Natural killer cell (primary cell): Measurements from ENCODE around the gene ZDHHC18. TPM values are rescaled to one million over a fixed set of nuclear protein-coding genes. Genes with fewer than 3 reads are reported as not detected.

Source experiments
- ATAC-seq, 3 donors: fragments of 150-1000 bp in 2 of 3; fragments of 200-7000 bp in 1 of 3; cut with Tn5 transposase; 1 replicate in 1 of 3; 2 replicates in 2 of 3; pipeline ENCODE4 v1.10.0; 2021; ENCODE audit warnings: mild to moderate bottlenecking in 2 of 3, moderate library complexity in 2 of 3
- DNase-seq, 2 donors: peaks; one replicate each; pipeline versions ENCODE4 v3.0.0 to v3.0.0-alpha.2; 2013 to 2021; ENCODE audit warnings: mixed read lengths in 1 of 2
- H3K27ac ChIP-seq: one replicate; pipeline ENCODE4 v1.5.1; 2013; ENCODE audit warnings: mild to moderate bottlenecking, low read length
- H3K27me3 ChIP-seq: one replicate; pipeline ENCODE4 v1.6.1; 2013; ENCODE audit warnings: low read length; ENCODE audit not compliant: control insufficient read depth, insufficient read depth
- H3K36me3 ChIP-seq: one replicate; pipeline ENCODE4 v1.6.1; 2013; ENCODE audit warnings: low read length; ENCODE audit not compliant: control insufficient read depth, insufficient read depth
- H3K4me1 ChIP-seq: one replicate; pipeline ENCODE4 v1.6.1; 2013; ENCODE audit warnings: low read length; ENCODE audit not compliant: control insufficient read depth, insufficient read depth
- H3K4me3 ChIP-seq: one replicate; pipeline ENCODE4 v1.5.1; 2013; ENCODE audit warnings: low read length
- H3K9me3 ChIP-seq: one replicate; pipeline ENCODE4 v1.6.1; 2013; ENCODE audit warnings: low read length; ENCODE audit not compliant: control insufficient read depth, insufficient read depth
- H3K27ac Mint-ChIP-seq, 2 donors: one replicate each; pipeline ENCODE4 v1.8.0; 2022; ENCODE audit warnings: mild to moderate bottlenecking in 2 of 2, mixed read lengths in 2 of 2, moderate library complexity in 1 of 2
- H3K27me3 Mint-ChIP-seq, 2 donors: one replicate each; pipeline ENCODE4 v1.8.0; 2022; ENCODE audit warnings: low read depth in 2 of 2, mixed read lengths in 2 of 2
- H3K36me3 Mint-ChIP-seq: one replicate; pipeline ENCODE4 v1.8.0; 2022; ENCODE audit warnings: mixed read lengths
- H3K4me1 Mint-ChIP-seq, 2 donors: one replicate each; pipeline ENCODE4 v1.8.0; 2022; ENCODE audit warnings: mixed read lengths in 2 of 2
- H3K4me3 Mint-ChIP-seq: one replicate; pipeline ENCODE4 v1.8.0; 2022; ENCODE audit warnings: mild to moderate bottlenecking, moderate library complexity, mixed read lengths
- H3K9me3 Mint-ChIP-seq, 2 donors: one replicate each; pipeline ENCODE4 v1.8.0; 2022; ENCODE audit warnings: mixed read lengths in 2 of 2
- WGBS: methylation state at CpG from one replicate; pipeline ENCODE4 v1.1.7; 2013; ENCODE audit warnings: missing lambda C conversion rate; ENCODE audit not compliant: insufficient coverage; 5-methylcytosine and 5-hydroxymethylcytosine counted together
- intact Hi-C: fragments of 100-400 bp; cut with micrococcal nuclease; formaldehyde crosslinking; loops from one replicate; pipeline ENCODE4 v1.14.2; 2022
- total RNA-seq, 4 donors: library from RNA; stranded (reverse); fragments of 120-200 nt in 1 of 4; gene quantifications; one replicate each; pipeline versions ENCODE4 v1.2.3 to v1.2.4, GENCODE V29; 2013 to 2022
- TF ChIP-seq, protein P1 (sequence below): fragments of 200-600 bp; IDR thresholded peaks from one replicate; pipeline ENCODE4 v1.8.0; 2022; ENCODE audit warnings: antibody characterized with exemption

Gene ZDHHC18
- total RNA-seq, 3 donors from 2014 or later (not counting 1 experiment from before 2014, with no cell fraction given), result 70.0 to 74.6 (median 72.3) TPM

GRCh38 chr1:26789931-26790330, 36.6 kb upstream of the ZDHHC18 start:
- no peak overlapping the region for H3K27ac ChIP-seq
- no peak for ATAC-seq
- WGBS, result 54% methylated on average over 3 of the region's 4 CpGs

DNA sequence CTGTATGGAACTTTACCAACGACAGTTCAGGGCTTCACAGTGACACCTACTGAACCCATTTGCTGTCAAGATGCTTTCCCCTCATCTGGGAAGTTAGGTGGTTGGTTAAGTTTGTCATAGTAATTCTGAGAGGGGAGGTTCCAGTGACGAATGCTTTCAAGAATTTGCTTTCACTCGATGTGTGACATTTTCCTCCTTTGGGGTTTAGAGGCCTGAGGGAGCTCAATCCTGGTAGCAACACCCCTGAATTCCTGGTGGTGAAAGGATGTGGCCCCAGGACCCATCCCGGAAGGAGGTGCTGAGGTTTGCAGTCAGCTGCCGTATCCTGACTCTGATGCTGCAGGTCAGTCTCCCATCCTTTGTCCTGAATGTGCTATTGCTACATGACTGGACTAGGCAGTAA, 35.9 kb upstream of the ZDHHC18 start:
- no peaks in the 10 kb centered on the region for H3K27me3 Mint-ChIP-seq
- 40% methylated on average over 5 of the region's 5 CpGs for WGBS
- H3K27me3 ChIP-seq, result no peaks in the 10 kb centered on the region
- H3K4me3 ChIP-seq, result no peak overlapping the region
- ATAC-seq (no peak), DNase-seq (peak in 1 of 2 donors; percentile 48)
- intact Hi-C loops, result no loop called here
- no peaks in the 10 kb centered on the region for H3K9me3 ChIP-seq
- H3K27ac ChIP-seq, result no peak overlapping the region
- peak overlapping the region; percentile 100 for H3K27ac Mint-ChIP-seq
- peaks cover 60 to 64% of the 10 kb centered on the region in 2 donors for H3K4me1 Mint-ChIP-seq
- H3K4me3 Mint-ChIP-seq, result peak overlapping the region; percentile 42
- TF ChIP-seq, protein P1, sequence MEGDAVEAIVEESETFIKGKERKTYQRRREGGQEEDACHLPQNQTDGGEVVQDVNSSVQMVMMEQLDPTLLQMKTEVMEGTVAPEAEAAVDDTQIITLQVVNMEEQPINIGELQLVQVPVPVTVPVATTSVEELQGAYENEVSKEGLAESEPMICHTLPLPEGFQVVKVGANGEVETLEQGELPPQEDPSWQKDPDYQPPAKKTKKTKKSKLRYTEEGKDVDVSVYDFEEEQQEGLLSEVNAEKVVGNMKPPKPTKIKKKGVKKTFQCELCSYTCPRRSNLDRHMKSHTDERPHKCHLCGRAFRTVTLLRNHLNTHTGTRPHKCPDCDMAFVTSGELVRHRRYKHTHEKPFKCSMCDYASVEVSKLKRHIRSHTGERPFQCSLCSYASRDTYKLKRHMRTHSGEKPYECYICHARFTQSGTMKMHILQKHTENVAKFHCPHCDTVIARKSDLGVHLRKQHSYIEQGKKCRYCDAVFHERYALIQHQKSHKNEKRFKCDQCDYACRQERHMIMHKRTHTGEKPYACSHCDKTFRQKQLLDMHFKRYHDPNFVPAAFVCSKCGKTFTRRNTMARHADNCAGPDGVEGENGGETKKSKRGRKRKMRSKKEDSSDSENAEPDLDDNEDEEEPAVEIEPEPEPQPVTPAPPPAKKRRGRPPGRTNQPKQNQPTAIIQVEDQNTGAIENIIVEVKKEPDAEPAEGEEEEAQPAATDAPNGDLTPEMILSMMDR, result no peak
- H3K4me1 ChIP-seq, result peaks cover 47% of the 10 kb centered on the region
- H3K9me3 Mint-ChIP-seq, result no peaks in the 10 kb centered on the region
- H3K36me3 Mint-ChIP-seq, result peaks cover 23% of the 10 kb centered on the region
- H3K36me3 ChIP-seq, result peaks cover 14% of the 10 kb centered on the region

More at GRCh38 chr1:26789931-26790330, 36.6 kb upstream of the ZDHHC18 start:
- H3K36me3 Mint-ChIP-seq, result peaks cover 20% of the 10 kb centered on the region
- peaks cover 52% of the 10 kb centered on the region for H3K4me1 ChIP-seq
- intact Hi-C loops, result loop anchor here (1.0 to 10.0 kb wide), 6 partner anchors 43 to 415 kb away; partner anchors contain the start of gene ZNF683
- no peaks in the 10 kb centered on the region for H3K27me3 Mint-ChIP-seq
- no peaks in the 10 kb centered on the region for H3K9me3 Mint-ChIP-seq
- peak overlapping the region; percentile 100 for H3K27ac Mint-ChIP-seq
- peaks cover 11% of the 10 kb centered on the region for H3K36me3 ChIP-seq
- no peak overlapping the region for H3K4me3 ChIP-seq
- H3K27me3 ChIP-seq, result no peaks in the 10 kb centered on the region
- peak overlapping the region; percentile 42 for H3K4me3 Mint-ChIP-seq
- peaks cover 66 to 70% of the 10 kb centered on the region in 2 donors for H3K4me1 Mint-ChIP-seq
- H3K9me3 ChIP-seq, result no peaks in the 10 kb centered on the region
- TF ChIP-seq, protein P1, result no peak
- DNase-seq, result peak in 1 of 2 donors; percentile 24

DNA sequence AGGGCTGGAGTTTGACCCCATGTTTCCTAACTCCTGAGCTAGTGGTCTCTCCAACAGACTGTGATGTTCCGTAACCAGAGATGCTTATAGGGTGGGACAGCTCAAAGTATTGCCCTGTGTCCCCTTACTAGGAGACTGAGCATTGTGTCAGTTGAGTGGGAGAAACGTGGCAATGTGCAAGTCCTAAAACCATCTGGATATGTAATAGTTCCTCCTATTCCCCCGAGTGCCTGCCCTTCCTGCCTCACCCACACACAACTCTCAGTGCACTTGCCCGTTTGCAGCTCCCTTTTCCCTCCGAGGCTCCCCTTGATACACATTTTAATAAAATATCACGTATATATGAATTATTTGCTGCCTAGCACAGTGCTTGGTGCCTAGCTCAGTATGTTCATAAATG, 35.3 kb upstream of the ZDHHC18 start:
- Mint-ChIP-seq H3K4me3 (peak overlapping the region; percentile 53), H3K9me3 (no peaks in the 10 kb centered on the region), H3K4me1 (peaks cover 54 to 58% of the 10 kb centered on the region in 2 donors), H3K27me3 (no peaks in the 10 kb centered on the region), H3K36me3 (peaks cover 23% of the 10 kb centered on the region), H3K27ac (peak overlapping the region; percentile 100)
- DNase-seq, result no peak
- no peak for ATAC-seq
- WGBS, result 77% methylated on average over 4 of the region's 6 CpGs
- intact Hi-C loops, result no loop called here
- H3K36me3 ChIP-seq, result peaks cover 14% of the 10 kb centered on the region
- H3K4me1 ChIP-seq, result peaks cover 41% of the 10 kb centered on the region
- no peaks in the 10 kb centered on the region for H3K27me3 ChIP-seq
- H3K4me3 ChIP-seq, result no peak overlapping the region
- H3K27ac ChIP-seq, result no peak overlapping the region
- no peaks in the 10 kb centered on the region for H3K9me3 ChIP-seq
- TF ChIP-seq, protein P1, result no peak

- Histone ChIP-seq H3K4me1 (peaks cover 36% of the 10 kb centered on the region), H3K36me3 (peaks cover 17% of the 10 kb centered on the region), H3K4me3 (no peak overlapping the region), H3K27ac (no peak overlapping the region), H3K27me3 (no peaks in the 10 kb centered on the region), H3K9me3 (no peaks in the 10 kb centered on the region)
- H3K4me3 Mint-ChIP-seq, result peak overlapping the region; percentile 53
- peaks cover 49 to 53% of the 10 kb centered on the region in 2 donors for H3K4me1 Mint-ChIP-seq
- intact Hi-C loops, result no loop called here
- DNase-seq, result no peak
- no peaks in the 10 kb centered on the region for H3K27me3 Mint-ChIP-seq
- H3K36me3 Mint-ChIP-seq, result peaks cover 23% of the 10 kb centered on the region
- WGBS, result 87% methylated on average over 2 of the region's 3 CpGs
- TF ChIP-seq, protein P1, result no peak
- no peak for ATAC-seq
- H3K9me3 Mint-ChIP-seq, result no peaks in the 10 kb centered on the region
- peak overlapping the region; percentile 23 to 100 for H3K27ac Mint-ChIP-seq
These were observed 34.9 kb upstream of the ZDHHC18 start for GRCh38 chr1:26791626-26792025.
